Measurements from ENCODE around the gene IFNA8. TPM values are rescaled to one million over a fixed set of nuclear protein-coding genes. Genes with fewer than 3 reads are reported as not detected.
"Not testable (repeated sequence)": the region's sequence is repeated elsewhere in the genome, so short reads cannot be mapped to it uniquely, and the experiment has no call there.

Gene IFNA8
- not detected for total RNA-seq (ENCODE audit: unreplicated experiment)
- long read RNA-seq: 0 reads

GRCh38 chr9:21408817-21409216 lies at the start of gene IFNA8:
TSS of gene IFNA8 (plus strand) at chr9:21409117. CDS start at chr9:21409177, 60 bp downstream.
- no peak for DNase-seq
- H3K4me3 Mint-ChIP-seq (ENCODE audit: unreplicated experiment): no peak within 1 kb of the TSS
- no peaks in the 10 kb centered on the region for H3K9me3 Mint-ChIP-seq (ENCODE audit: unreplicated experiment)
- TF ChIP-seq CTCF (IDR thresholded peaks at IDR 0.05; ENCODE audit: partially characterized antibody, unreplicated experiment): no peak
- no peak within 1 kb of the TSS for H3K27ac Mint-ChIP-seq (ENCODE audit: unreplicated experiment)
- H3K4me1 Mint-ChIP-seq (ENCODE audit: low read depth, unreplicated experiment): no peaks in the 10 kb centered on the region
- H3K36me3 Mint-ChIP-seq (ENCODE audit: unreplicated experiment): no peaks in the 10 kb centered on the region
- no peaks in the 10 kb centered on the region for H3K27me3 Mint-ChIP-seq (ENCODE audit: unreplicated experiment)

- Mint-ChIP-seq H3K4me1 (ENCODE audit: low read depth, unreplicated experiment) (no peaks in the 10 kb centered on the region), H3K4me3 (ENCODE audit: unreplicated experiment) (no peak overlapping the region), H3K9me3 (ENCODE audit: unreplicated experiment) (peaks cover 2% of the 10 kb centered on the region), H3K27me3 (ENCODE audit: unreplicated experiment) (no peaks in the 10 kb centered on the region), H3K27ac (ENCODE audit: unreplicated experiment) (no peak overlapping the region), H3K36me3 (ENCODE audit: unreplicated experiment) (no peaks in the 10 kb centered on the region)
- no peak for TF ChIP-seq CTCF (IDR thresholded peaks at IDR 0.05; ENCODE audit: partially characterized antibody, unreplicated experiment)
- no peak for DNase-seq
These were observed 46.6 kb upstream of the IFNA8 start for GRCh38 chr9:21362287-21362686.

- DNase-seq; H3K27me3 Mint-ChIP-seq (ENCODE audit: unreplicated experiment); H3K27ac Mint-ChIP-seq (ENCODE audit: unreplicated experiment); H3K36me3 Mint-ChIP-seq (ENCODE audit: unreplicated experiment); H3K4me1 Mint-ChIP-seq (ENCODE audit: low read depth, unreplicated experiment); H3K9me3 Mint-ChIP-seq (ENCODE audit: unreplicated experiment); H3K4me3 Mint-ChIP-seq (ENCODE audit: unreplicated experiment): not testable (repeated sequence)
These were observed 41.7 kb upstream of the IFNA8 start for GRCh38 chr9:21367169-21367568.

GRCh38 chr9:21367957-21368356 lies 41.0 kb upstream of the IFNA8 start, which contains the start of gene IFNA13:
TSS of gene IFNA13 (minus strand) at chr9:21368057. CDS start at chr9:21368010, 47 bp downstream.
- no peaks in the 10 kb centered on the region for H3K4me1 Mint-ChIP-seq (ENCODE audit: low read depth, unreplicated experiment)
- H3K27ac Mint-ChIP-seq (ENCODE audit: unreplicated experiment): no peak within 1 kb of the TSS
- no peak for DNase-seq
- no peaks in the 10 kb centered on the region for H3K27me3 Mint-ChIP-seq (ENCODE audit: unreplicated experiment)
- TF ChIP-seq CTCF (IDR thresholded peaks at IDR 0.05; ENCODE audit: partially characterized antibody, unreplicated experiment): no peak
- no peaks in the 10 kb centered on the region for H3K36me3 Mint-ChIP-seq (ENCODE audit: unreplicated experiment)
- H3K4me3 Mint-ChIP-seq (ENCODE audit: unreplicated experiment): no peak within 1 kb of the TSS
- no peaks in the 10 kb centered on the region for H3K9me3 Mint-ChIP-seq (ENCODE audit: unreplicated experiment)

GRCh38 chr9:21371467-21371866 lies 37.5 kb upstream of the IFNA8 start:
- H3K27ac Mint-ChIP-seq (ENCODE audit: unreplicated experiment); H3K9me3 Mint-ChIP-seq (ENCODE audit: unreplicated experiment): not testable (repeated sequence)

GRCh38 chr9:21381448-21382339 lies 27.2 kb upstream of the IFNA8 start:
- Mint-ChIP-seq H3K27ac (ENCODE audit: unreplicated experiment) (no peak overlapping the region), H3K27me3 (ENCODE audit: unreplicated experiment) (no peaks in the 10 kb centered on the region), H3K4me1 (ENCODE audit: low read depth, unreplicated experiment) (no peaks in the 10 kb centered on the region), H3K36me3 (ENCODE audit: unreplicated experiment) (no peaks in the 10 kb centered on the region), H3K4me3 (ENCODE audit: unreplicated experiment) (no peak overlapping the region), H3K9me3 (ENCODE audit: unreplicated experiment) (no peaks in the 10 kb centered on the region)
- no peak for DNase-seq
- no peak for TF ChIP-seq CTCF (IDR thresholded peaks at IDR 0.05; ENCODE audit: partially characterized antibody, unreplicated experiment)

More at GRCh38 chr9:21371467-21371866, 37.5 kb upstream of the IFNA8 start:
- not testable (repeated sequence) for H3K4me1 Mint-ChIP-seq (ENCODE audit: low read depth, unreplicated experiment); H3K36me3 Mint-ChIP-seq (ENCODE audit: unreplicated experiment); H3K4me3 Mint-ChIP-seq (ENCODE audit: unreplicated experiment); H3K27me3 Mint-ChIP-seq (ENCODE audit: unreplicated experiment); DNase-seq

Measured in glutamatergic neuron (in vitro differentiated cells).